NCI-H2196 treated with DMSO at 0.1 percent for 48 hours (cell line): ENCODE data around the gene GCG.

Experiments
- DNase-seq: peaks from one replicate; lab custom pipeline; 2025; ENCODE audit not compliant: unreplicated experiment; lab: John Stamatoyannopoulos, UW

Gene GCG

GRCh38 chr2:162149940-162150339 is 2.1 kb downstream of the GCG start:
- no peak for DNase-seq

GRCh38 chr2:162149466-162149865 is 2.6 kb downstream of the GCG start:
- DNase-seq, result no peak

GRCh38 chr2:162148956-162149355 is 3.1 kb downstream of the GCG start:
- DNase-seq, result no peak

GRCh38 chr2:162143969-162144368 is 8.1 kb downstream of the GCG start:
- DNase-seq, result no peak

GRCh38 chr2:162138310-162138709 is 13.7 kb downstream of the GCG start:
- DNase-seq, result no peak

GRCh38 chr2:162127422-162127821 is 24.6 kb downstream of the GCG start:
- no peak for DNase-seq

GRCh38 chr2:162126527-162126926 is 25.5 kb downstream of the GCG start:
- no peak for DNase-seq

- DNase-seq, result no peak
These were observed 25.9 kb downstream of the GCG start for GRCh38 chr2:162126111-162126519.

GRCh38 chr2:162125138-162125537 is 26.9 kb downstream of the GCG start:
- no peak for DNase-seq

GRCh38 chr2:162123806-162124758 is 28.0 kb downstream of the GCG start:
- DNase-seq, result peak; percentile 8

GRCh38 chr2:162118166-162119031 is 33.6 kb downstream of the GCG start:
- no peak for DNase-seq

GRCh38 chr2:162116352-162116751 is 35.7 kb downstream of the GCG start:
- no peak for DNase-seq

- DNase-seq, result no peak
These were observed 37.0 kb downstream of the GCG start for GRCh38 chr2:162115076-162115475.

GRCh38 chr2:162114271-162114670 is 37.8 kb downstream of the GCG start:
- no peak for DNase-seq

GRCh38 chr2:162113776-162114168 is 38.3 kb downstream of the GCG start:
- DNase-seq, result no peak

- DNase-seq, result no peak
These were observed 38.8 kb downstream of the GCG start for GRCh38 chr2:162113088-162113775.

- DNase-seq, result no peak
These were observed 39.8 kb downstream of the GCG start for GRCh38 chr2:162111958-162112850.

GRCh38 chr2:162107361-162107901 is 44.6 kb downstream of the GCG start:
- no peak for DNase-seq

GRCh38 chr2:162106746-162107145 is 45.3 kb downstream of the GCG start:
- DNase-seq, result no peak

- no peak for DNase-seq
These were observed 45.9 kb downstream of the GCG start for GRCh38 chr2:162106146-162106551.
